H1 (cell line): ENCODE results near the gene PPP1R13B. TPM values are rescaled to one million over a fixed set of nuclear protein-coding genes. Genes with fewer than 3 reads are reported as not detected.

Experiments used
- CHD7 ChIP-seq: fragments of 300-600 bp; sonication (generic); IDR thresholded peaks from 2 replicates; pipeline ENCODE4 v1.7.1; 2012; ENCODE audit warnings: low read length, moderate library complexity, mild to moderate bottlenecking, inconsistent platforms; ENCODE audit not compliant: insufficient replicate concordance
- RFX5 ChIP-seq: IDR thresholded peaks from 2 replicates; pipeline ENCODE4 v1.6.1; 2011; ENCODE audit warnings: low read depth, low read length, improper control_type of control experiment, borderline replicate concordance
- polyA plus RNA-seq, 7 experiments: library from polyadenylated mRNA; depleted of rRNA in 3 of 7; stranded (reverse) in 5 of 7; unstranded in 2 of 7; fragments of >200 nt in 5 of 7; fragments of 200-250 nt in 2 of 7; gene quantifications; 1 replicate in 5 of 7; 2 replicates in 1 of 7; 4 replicates in 1 of 7; pipeline versions ENCODE4 v1.2.1 to v1.2.3, GENCODE V29; 2011 to 2013; ENCODE audit warnings: missing spikeins in 2 of 7, mixed read lengths in 2 of 7
- total RNA-seq: library from RNA; stranded (reverse); fragmentation: NEBNext Ultra II Directional; extraction: Animal tissue kit (Norgen Biotek cat#: 25700); gene quantifications from 2 replicates; pipeline ENCODE4 v1.2.1, GENCODE V29; 2021

Gene PPP1R13B
- total and polyA plus RNA-seq, 2 of the 8 experiments (the other 6 are each of a cell fraction or from before 2014, with no cell fraction given): 2.6 to 8.9 TPM

DNA sequence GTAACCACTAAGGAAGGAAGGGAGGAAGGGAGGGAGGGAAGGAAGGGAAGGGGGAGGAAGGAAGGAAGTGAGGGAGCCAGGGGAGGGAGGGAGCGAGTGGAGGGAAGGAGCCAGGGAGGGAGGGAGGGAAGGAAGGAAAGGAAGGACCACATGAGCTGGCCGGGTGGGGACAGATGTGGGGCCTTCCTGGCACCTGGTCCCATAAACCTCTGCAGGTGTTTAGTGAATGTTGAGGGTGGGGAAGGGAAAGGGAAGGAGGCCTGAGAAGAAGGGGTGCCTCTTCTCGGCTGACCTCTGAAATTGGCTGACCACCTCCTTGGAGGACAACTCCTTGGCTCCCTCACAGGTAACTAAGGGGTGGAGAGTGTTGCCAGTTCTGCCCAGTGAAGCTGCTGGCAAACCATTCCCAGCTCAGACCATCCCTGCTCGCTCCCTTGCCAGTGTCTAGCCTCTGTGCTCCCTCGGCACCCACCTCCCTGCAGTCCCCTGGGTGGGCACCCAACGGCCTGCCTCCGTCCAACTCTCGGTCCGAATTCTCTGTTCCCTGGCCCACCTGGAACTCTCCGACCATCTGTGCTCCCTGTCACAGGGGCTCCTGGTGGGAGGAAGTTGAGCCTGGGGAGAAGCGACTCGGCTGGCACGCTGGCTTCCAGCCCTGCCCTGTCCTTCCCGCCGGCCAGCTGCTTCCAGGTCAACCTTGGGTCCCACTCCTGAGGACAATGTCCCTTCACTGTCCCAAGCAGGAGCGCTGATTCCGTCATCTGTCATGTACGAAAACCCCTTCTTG lies 12.2 kb upstream of the PPP1R13B start (continued):
- no peak for TF ChIP-seq CHD7
- TF ChIP-seq RFX5: no peak
- TF ChIP-seq, all 59 proteins: peak for 0
